ENCODE measurements around the gene ELP2.

ELP2 gene

DNA sequence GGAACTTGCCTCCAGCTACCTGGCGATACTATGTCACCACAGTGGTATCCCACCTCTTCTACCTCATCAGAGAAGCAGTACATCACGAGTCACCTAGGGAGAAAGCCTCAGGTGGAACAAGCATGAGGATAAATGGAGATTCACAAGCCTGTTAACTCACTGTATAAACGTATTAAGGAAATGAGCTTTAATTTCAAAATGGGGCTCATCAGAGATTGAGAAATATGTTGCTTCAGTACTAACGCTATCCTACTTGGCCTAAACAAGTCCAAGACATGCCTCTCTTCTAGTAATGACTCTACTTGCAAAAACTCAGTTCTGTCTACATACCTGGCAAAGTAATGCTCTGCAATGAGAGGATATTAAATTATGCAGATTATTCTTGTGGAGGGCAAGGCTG lies 4.9 kb upstream of the ELP2 start (continued):
- no peak for TF ChIP-seq SNAI2 (CRISPR knock-in tag; IDR thresholded peaks at IDR 0.05)

- no peak for TF ChIP-seq ZFP3 (CRISPR knock-in tag; IDR thresholded peaks at IDR 0.05)
- no peak for TF ChIP-seq CSRNP3 (CRISPR knock-in tag; IDR thresholded peaks at IDR 0.05)
- TF ChIP-seq, protein P1, sequence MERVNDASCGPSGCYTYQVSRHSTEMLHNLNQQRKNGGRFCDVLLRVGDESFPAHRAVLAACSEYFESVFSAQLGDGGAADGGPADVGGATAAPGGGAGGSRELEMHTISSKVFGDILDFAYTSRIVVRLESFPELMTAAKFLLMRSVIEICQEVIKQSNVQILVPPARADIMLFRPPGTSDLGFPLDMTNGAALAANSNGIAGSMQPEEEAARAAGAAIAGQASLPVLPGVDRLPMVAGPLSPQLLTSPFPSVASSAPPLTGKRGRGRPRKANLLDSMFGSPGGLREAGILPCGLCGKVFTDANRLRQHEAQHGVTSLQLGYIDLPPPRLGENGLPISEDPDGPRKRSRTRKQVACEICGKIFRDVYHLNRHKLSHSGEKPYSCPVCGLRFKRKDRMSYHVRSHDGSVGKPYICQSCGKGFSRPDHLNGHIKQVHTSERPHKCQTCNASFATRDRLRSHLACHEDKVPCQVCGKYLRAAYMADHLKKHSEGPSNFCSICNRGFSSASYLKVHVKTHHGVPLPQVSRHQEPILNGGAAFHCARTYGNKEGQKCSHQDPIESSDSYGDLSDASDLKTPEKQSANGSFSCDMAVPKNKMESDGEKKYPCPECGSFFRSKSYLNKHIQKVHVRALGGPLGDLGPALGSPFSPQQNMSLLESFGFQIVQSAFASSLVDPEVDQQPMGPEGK (CRISPR knock-in tag; IDR thresholded peaks at IDR 0.05; ENCODE audit: borderline replicate concordance) = no peak
- no peak for TF ChIP-seq PPARA (CRISPR knock-in tag; IDR thresholded peaks at IDR 0.05; ENCODE audit: borderline replicate concordance)
- TF ChIP-seq ZNF8 (CRISPR knock-in tag; IDR thresholded peaks at IDR 0.05) = no peak
- TF ChIP-seq ARNTL (CRISPR knock-in tag; IDR thresholded peaks at IDR 0.05; ENCODE audit: borderline replicate concordance, low read depth) = no peak
- TF ChIP-seq TOX (CRISPR knock-in tag; IDR thresholded peaks at IDR 0.05; ENCODE audit: borderline replicate concordance) = no peak
- TF ChIP-seq ZNF565 (CRISPR knock-in tag; conservative IDR thresholded peaks at IDR 0.05; ENCODE audit: low read depth) = no peak
- no peak for TF ChIP-seq ISL1 (CRISPR knock-in tag; IDR thresholded peaks at IDR 0.05)
- TF ChIP-seq RARB (CRISPR knock-in tag; IDR thresholded peaks at IDR 0.05) = no peak
- no peak for TF ChIP-seq TSHZ2 (CRISPR knock-in tag; IDR thresholded peaks at IDR 0.05)
- TF ChIP-seq ZFP30 (CRISPR knock-in tag; IDR thresholded peaks at IDR 0.05) = no peak
- no peak for TF ChIP-seq TCF4 (CRISPR knock-in tag; IDR thresholded peaks at IDR 0.05; ENCODE audit: borderline replicate concordance)
- no peak for TF ChIP-seq ESRRG (CRISPR knock-in tag; IDR thresholded peaks at IDR 0.05)
- TF ChIP-seq, protein P2, sequence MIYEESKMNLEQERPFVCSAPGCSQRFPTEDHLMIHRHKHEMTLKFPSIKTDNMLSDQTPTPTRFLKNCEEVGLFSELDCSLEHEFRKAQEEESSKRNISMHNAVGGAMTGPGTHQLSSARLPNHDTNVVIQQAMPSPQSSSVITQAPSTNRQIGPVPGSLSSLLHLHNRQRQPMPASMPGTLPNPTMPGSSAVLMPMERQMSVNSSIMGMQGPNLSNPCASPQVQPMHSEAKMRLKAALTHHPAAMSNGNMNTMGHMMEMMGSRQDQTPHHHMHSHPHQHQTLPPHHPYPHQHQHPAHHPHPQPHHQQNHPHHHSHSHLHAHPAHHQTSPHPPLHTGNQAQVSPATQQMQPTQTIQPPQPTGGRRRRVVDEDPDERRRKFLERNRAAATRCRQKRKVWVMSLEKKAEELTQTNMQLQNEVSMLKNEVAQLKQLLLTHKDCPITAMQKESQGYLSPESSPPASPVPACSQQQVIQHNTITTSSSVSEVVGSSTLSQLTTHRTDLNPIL (CRISPR knock-in tag; IDR thresholded peaks at IDR 0.05; ENCODE audit: low read depth) = no peak
- no peak for ATAC-seq
These were observed 3.0 kb upstream of the ELP2 start for GRCh38 chr18:36126668-36127067.

GRCh38 chr18:36127836-36128529 lies 1.7 kb upstream of the ELP2 start:
- ATAC-seq = peak; percentile 2
- TF ChIP-seq TOX (CRISPR knock-in tag; IDR thresholded peaks at IDR 0.05; ENCODE audit: borderline replicate concordance) (no peak), RARB (CRISPR knock-in tag; IDR thresholded peaks at IDR 0.05) (no peak)

DNA sequence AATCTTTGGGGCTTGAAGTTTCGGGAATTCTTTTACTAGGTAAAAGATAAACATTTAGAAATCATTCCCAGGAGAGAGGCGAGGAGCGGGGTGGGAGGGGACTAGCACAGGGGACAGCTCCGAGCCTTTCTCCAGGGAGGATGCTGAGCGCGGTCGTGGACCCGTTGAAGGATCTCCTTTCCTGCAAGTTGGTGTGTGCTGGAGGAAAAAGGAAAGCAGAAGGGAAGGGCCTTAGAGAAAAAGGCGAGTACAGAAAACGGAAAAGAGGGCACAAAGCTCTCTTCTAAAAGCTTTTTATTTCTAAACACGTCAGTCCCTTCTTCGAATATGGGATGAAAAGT lies 1.2 kb upstream of the ELP2 start:
- no peak for TF ChIP-seq ESRRG (CRISPR knock-in tag; IDR thresholded peaks at IDR 0.05)
- peak; percentile 54 for ATAC-seq

DNA sequence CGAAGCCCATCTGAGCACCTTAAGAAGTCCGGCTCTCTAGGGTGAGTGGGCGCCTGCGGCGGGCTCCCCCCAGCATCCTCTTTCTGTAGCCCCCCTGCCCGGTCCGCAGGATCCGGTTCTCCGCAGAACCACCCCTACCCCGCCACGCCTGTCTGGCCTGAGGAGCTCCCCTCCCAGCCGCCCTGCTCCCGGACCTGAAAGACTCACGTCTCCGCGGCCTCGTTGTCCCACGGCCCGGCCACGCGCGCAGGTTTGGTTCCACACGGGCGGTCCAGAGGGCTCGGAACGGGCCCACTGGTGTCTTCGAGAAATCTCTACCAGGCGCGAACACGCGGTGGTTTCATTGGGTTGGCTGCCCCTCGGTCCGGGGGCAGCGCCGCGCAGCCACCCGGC lies 796 bp upstream of the ELP2 start:
- peak; percentile 37 for ATAC-seq
- no peak for TF ChIP-seq TSHZ2 (CRISPR knock-in tag; IDR thresholded peaks at IDR 0.05)
